ENCODE results near the gene TUT1. TPM values are rescaled to one million over a fixed set of nuclear protein-coding genes. Genes with fewer than 3 reads are reported as not detected.
A peak's percentile ranks its signal among the peaks of the same experiment; 100 is the strongest.

The TUT1 gene
- total RNA-seq, 4 donors from 2014 or later, result 7.8 to 15.7 (median 11.7) TPM

DNA sequence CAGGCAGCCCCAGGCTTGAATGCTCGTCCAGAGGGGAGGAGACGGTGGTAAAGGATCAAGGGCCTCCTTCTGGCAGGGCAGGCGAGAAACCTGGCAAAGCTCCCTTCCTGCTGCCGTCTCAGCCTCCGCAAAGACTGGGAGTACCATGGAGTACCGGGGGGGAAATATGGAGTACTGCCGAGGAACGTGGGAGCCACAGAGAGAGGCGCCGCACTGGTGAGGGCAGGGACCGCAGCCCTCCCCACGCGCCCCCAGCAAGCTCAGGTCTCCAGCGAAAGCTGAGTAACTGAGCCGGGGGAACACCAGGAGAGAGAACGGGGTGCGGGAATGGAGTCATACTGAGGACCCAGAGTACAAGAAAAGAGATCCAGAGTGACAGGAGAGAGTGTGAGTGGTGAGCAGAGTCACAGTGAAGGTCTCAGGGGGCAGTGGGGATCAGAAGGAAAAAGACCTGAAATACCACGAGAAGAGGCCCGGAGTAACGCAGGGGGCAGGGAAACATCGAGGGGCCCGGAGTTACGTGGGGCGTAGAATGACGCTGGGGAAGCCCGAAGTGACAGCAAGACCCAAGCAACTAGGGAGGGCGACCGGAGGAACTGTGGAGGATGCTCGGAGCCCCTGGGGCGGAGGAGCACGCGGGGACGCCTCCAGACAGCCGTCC is 20.5 kb upstream of the TUT1 start:
- Histone ChIP-seq H3K4me3 (peak overlapping the region; percentile 71 to 93 (median 86)), H3K4me1 (peaks cover 16 to 21% of the 10 kb centered on the region in 2 donors), H3K9me3 (no peaks in the 10 kb centered on the region), H3K36me3 (peaks cover 0 to 6% of the 10 kb centered on the region in 2 donors), H3K27me3 (no peaks in the 10 kb centered on the region), H3K27ac (peak overlapping the region; percentile 90 to 95 (median 92))
- ATAC-seq, result peak; percentile 1 to 5
- TF ChIP-seq POLR2A (IDR thresholded peaks at IDR 0.05), result no peak
- TF ChIP-seq, protein P1, sequence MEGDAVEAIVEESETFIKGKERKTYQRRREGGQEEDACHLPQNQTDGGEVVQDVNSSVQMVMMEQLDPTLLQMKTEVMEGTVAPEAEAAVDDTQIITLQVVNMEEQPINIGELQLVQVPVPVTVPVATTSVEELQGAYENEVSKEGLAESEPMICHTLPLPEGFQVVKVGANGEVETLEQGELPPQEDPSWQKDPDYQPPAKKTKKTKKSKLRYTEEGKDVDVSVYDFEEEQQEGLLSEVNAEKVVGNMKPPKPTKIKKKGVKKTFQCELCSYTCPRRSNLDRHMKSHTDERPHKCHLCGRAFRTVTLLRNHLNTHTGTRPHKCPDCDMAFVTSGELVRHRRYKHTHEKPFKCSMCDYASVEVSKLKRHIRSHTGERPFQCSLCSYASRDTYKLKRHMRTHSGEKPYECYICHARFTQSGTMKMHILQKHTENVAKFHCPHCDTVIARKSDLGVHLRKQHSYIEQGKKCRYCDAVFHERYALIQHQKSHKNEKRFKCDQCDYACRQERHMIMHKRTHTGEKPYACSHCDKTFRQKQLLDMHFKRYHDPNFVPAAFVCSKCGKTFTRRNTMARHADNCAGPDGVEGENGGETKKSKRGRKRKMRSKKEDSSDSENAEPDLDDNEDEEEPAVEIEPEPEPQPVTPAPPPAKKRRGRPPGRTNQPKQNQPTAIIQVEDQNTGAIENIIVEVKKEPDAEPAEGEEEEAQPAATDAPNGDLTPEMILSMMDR (IDR thresholded peaks at IDR 0.05 in 4 of 5, conservative IDR thresholded peaks at IDR 0.05 in 1 of 5), result no peak
- intact Hi-C loops (cut with DNase I; ENCODE audit: low total_unique reads) (loop anchor here (1.0 to 5.0 kb wide), 3 partner anchors 10 to 80 kb away; no protein-coding TSS in a partner anchor), in situ Hi-C loops (cut with MboI; ENCODE audit: low sequenced_read_pairs in 4 of 4) (loop anchor here in 1 of 4 donors (25.0 kb wide), 1 partner anchor 100 kb away; the partner anchor contains the start of genes BSCL2 and GNG3)
- peak in 1 of 2 donors; percentile 45 for DNase-seq

DNA sequence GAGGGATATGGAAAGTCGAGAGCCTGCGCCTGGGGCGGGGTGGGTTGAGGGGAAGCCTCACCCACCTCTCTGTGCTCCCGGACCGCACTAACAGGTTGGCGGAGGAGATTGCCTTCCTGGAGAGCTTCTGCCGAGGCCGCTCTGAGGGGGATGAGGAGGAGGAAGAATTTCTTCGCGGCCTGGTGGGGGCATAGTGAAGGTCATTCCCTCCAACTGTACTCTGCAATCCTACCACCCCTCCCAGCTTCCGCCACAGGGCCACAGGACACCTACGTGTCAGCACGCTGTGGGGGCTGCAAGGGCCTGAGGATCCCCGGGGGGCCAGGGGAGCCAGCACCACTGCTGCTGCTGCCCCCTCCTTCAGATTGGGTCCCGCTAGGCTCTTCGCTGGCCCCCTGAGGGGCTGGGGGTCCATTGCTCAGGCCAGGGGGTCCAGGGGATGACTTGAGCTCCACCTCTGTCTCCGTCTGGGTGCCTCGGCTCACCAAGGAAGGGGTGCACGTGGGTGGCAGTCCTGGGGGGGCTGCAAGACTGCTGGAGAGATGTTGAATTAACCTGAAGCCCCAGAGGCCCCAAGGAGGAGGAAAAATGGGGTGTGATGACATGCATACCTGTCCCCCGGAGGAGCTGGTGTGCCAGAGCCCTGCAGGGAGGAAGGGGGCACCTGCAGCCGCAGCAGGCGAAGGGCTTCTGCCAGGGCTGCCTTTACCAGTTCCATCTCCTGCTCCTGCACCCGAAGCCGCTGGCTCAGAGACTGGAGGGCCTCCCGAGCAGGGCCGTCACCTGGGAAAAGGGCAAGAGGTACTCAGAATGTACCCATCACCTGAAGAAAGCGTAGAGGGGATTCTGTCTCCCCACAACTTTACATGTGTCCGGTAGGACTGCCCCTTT is 19.7 kb upstream of the TUT1 start:
- Histone ChIP-seq H3K27ac (peak overlapping the region; percentile 90 to 95 (median 92)), H3K9me3 (no peaks in the 10 kb centered on the region), H3K36me3 (no peaks in the 10 kb centered on the region), H3K27me3 (no peaks in the 10 kb centered on the region), H3K4me1 (peaks cover 16 to 21% of the 10 kb centered on the region in 2 donors), H3K4me3 (peak overlapping the region; percentile 71 to 93 (median 86))
- no peak for TF ChIP-seq POLR2A (IDR thresholded peaks at IDR 0.05)
- TF ChIP-seq, protein P1 (IDR thresholded peaks at IDR 0.05 in 4 of 5, conservative IDR thresholded peaks at IDR 0.05 in 1 of 5), result no peak
- ATAC-seq, result no peak
- in situ Hi-C loops (cut with MboI; ENCODE audit: low sequenced_read_pairs in 4 of 4) (loop anchor here in 1 of 4 donors (25.0 kb wide), 1 partner anchor 101 kb away; the partner anchor contains the start of genes BSCL2 and GNG3), intact Hi-C loops (cut with DNase I; ENCODE audit: low total_unique reads) (loop anchor here (5.0 kb wide), 1 partner anchor 81 kb away; no protein-coding TSS in a partner anchor)
- no peak for DNase-seq

DNA sequence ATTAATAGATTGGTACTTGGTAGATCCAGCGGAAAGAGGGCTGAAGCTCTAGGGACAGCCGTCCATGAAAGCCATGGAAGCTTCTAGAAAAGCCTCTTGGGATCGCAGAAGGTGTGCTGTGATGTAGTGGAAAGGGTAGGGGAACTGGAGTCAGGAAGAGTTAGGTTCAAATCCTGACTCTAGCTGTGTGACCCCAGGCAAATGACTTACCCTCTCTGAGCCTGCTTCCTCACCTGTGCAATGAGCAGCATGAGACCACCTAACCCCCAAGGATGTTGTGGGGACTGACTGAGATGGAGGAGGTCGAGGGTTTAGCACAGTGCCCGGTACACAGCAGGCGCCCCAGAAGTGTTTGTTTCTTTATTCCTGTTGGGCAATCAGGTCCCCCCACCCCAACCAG is 19.1 kb upstream of the TUT1 start:
- Histone ChIP-seq H3K4me1 (peaks cover 16 to 21% of the 10 kb centered on the region in 2 donors), H3K27ac (no peak overlapping the region), H3K4me3 (no peak overlapping the region), H3K27me3 (no peaks in the 10 kb centered on the region), H3K36me3 (peaks cover 0 to 6% of the 10 kb centered on the region in 2 donors), H3K9me3 (no peaks in the 10 kb centered on the region)
- TF ChIP-seq, protein P1 (IDR thresholded peaks at IDR 0.05 in 4 of 5, conservative IDR thresholded peaks at IDR 0.05 in 1 of 5), result no peak
- no peak for TF ChIP-seq POLR2A (IDR thresholded peaks at IDR 0.05)
- in situ Hi-C loops (cut with MboI; ENCODE audit: low sequenced_read_pairs in 4 of 4), result loop anchor here in 1 of 4 donors (25.0 kb wide), 1 partner anchor 102 kb away; the partner anchor contains the start of genes BSCL2 and GNG3
- intact Hi-C loops (cut with DNase I; ENCODE audit: low total_unique reads), result loop anchor here (5.0 kb wide), 1 partner anchor 82 kb away; no protein-coding TSS in a partner anchor
- DNase-seq (no peak), ATAC-seq (no peak)

DNA sequence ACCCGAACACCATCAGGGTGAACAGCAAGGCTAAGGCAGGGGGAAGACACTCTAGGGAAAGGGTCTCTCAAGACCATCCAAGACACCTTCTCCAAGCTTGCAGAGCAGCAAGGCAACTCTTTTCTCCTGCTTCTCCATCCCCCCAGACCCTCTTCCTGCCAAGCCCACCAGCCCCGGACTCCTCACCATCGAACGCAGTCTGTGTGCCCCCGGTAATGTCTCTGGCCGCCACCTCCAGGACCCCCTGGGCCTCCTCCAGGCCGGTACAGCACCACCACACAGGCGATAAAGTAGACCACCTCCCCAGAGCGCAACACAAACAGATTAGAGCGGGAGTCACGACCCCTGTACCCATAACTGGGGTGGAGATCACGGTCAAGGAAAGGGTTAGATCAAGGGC is 17.5 kb upstream of the TUT1 start:
- TF ChIP-seq, protein P1 (IDR thresholded peaks at IDR 0.05 in 4 of 5, conservative IDR thresholded peaks at IDR 0.05 in 1 of 5), result no peak
- no peak for TF ChIP-seq POLR2A (IDR thresholded peaks at IDR 0.05)
- peaks cover 0 to 8% of the 10 kb centered on the region in 2 donors for H3K36me3 ChIP-seq
- intact Hi-C loops (cut with DNase I; ENCODE audit: low total_unique reads), result no loop called here
- DNase-seq, result no peak
- H3K27me3 ChIP-seq, result no peaks in the 10 kb centered on the region
- H3K4me3 ChIP-seq, result no peak overlapping the region
- H3K27ac ChIP-seq, result no peak overlapping the region
- H3K9me3 ChIP-seq, result no peaks in the 10 kb centered on the region
- peaks cover 16 to 21% of the 10 kb centered on the region in 2 donors for H3K4me1 ChIP-seq
- in situ Hi-C loops (cut with MboI; ENCODE audit: low sequenced_read_pairs in 4 of 4), result loop anchor here in 1 of 4 donors (25.0 kb wide), 1 partner anchor 104 kb away; the partner anchor contains the start of genes BSCL2 and GNG3
- ATAC-seq, result no peak

Measured in gastrocnemius medialis (tissue), 4 donors.